NT2/D1 (cell line): Measurements from ENCODE around the gene CMTM1.
"Not testable (repeated sequence)": the region's sequence is repeated elsewhere in the genome, so short reads cannot be mapped to it uniquely, and the experiment has no call there.

Experiments used
- DNase-seq: peaks from one replicate; pipeline ENCODE4 v3.0.0-alpha.2; 2011; ENCODE audit warnings: low read depth, low spot score
- H3K27me3 ChIP-seq: 2 replicates; pipeline ENCODE4 v1.6.0; 2011; ENCODE audit warnings: mild to moderate bottlenecking; ENCODE audit not compliant: insufficient read length, insufficient read depth
- H3K36me3 ChIP-seq: 2 replicates; pipeline ENCODE4 v1.6.1; 2011; ENCODE audit warnings: mild to moderate bottlenecking, low read length, mixed read lengths; ENCODE audit not compliant: insufficient read depth, insufficient read length
- H3K4me1 ChIP-seq: 2 replicates; pipeline ENCODE4 v1.5.1; 2011; ENCODE audit not compliant: insufficient read depth, insufficient read length
- H3K4me3 ChIP-seq: 2 replicates; pipeline ENCODE4 v1.5.1; 2011; ENCODE audit warnings: low read depth; ENCODE audit not compliant: insufficient read length
- H3K9ac ChIP-seq: 2 replicates; pipeline ENCODE4 v1.6.0; 2011; ENCODE audit warnings: low read depth; ENCODE audit not compliant: insufficient read length
- H3K9me3 ChIP-seq: 2 replicates; pipeline ENCODE4 v1.5.1; 2011; ENCODE audit warnings: mild to moderate bottlenecking, low read length; ENCODE audit not compliant: insufficient read depth
- SUZ12 ChIP-seq: IDR thresholded peaks from 2 replicates; pipeline ENCODE4 v1.6.1; 2011; ENCODE audit not compliant: insufficient read length, insufficient read depth; ENCODE audit errors: extremely low read depth
- YY1 ChIP-seq: IDR thresholded peaks from 2 replicates; pipeline ENCODE4 v1.6.1; 2011; ENCODE audit not compliant: insufficient read length, insufficient read depth
- ZNF274 ChIP-seq: IDR thresholded peaks from 2 replicates; pipeline ENCODE4 v1.6.1; 2011; ENCODE audit warnings: mild to moderate bottlenecking, low read depth, low read length

Gene CMTM1

DNA sequence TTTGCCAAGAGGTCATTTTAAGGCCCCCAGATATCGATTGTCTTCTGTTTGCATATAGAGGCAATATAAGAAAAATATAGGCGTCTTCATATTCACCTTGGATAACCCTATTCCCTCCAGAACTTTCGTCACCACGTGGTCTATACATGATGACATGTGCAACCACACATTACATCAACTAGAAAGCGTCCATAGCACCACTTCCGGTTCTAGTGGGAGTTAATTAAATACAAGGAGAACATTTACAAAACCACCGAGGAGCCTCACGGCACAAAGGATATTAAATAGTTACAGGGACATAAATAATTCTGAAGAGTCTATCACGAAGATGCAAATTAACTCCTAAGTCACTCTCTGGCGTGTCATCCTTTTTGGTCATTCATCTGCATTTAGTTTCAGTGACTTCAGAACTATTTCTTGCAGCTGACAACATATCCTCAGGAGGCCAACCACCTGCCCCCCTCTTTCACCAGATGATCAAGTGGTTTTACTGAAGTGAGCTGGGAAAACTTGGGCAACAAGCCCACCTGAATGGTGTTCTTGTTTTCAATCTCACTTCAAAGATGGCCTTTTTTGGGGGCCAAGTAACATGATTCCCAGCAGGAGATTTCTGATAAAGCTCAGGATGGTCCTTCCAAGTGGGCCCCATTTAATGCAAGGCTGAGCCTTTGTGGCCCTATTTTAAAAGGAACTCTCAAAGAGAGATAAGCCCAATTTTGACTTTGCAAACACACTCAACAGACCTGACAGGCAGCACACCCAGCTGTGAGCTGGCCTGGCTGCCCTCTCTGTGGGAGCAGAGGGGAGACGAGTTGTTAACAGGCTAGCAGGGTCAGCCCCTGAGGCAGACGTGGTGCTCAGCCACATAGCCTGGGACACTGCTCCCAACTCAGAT lies 53.5 kb downstream of the CMTM1 start:
- Histone ChIP-seq H3K9me3 (no peaks in the 10 kb centered on the region), H3K4me1 (peaks cover 10% of the 10 kb centered on the region), H3K4me3 (no peak overlapping the region), H3K9ac (no peak overlapping the region), H3K27me3 (no peaks in the 10 kb centered on the region), H3K36me3 (peaks cover 38% of the 10 kb centered on the region)
- TF ChIP-seq ZNF274: no peak
- no peak for TF ChIP-seq SUZ12
- TF ChIP-seq YY1: no peak
- DNase-seq: no peak

GRCh38 chr16:66620429-66620795 lies 54.2 kb downstream of the CMTM1 start:
- Histone ChIP-seq H3K9ac (no peak overlapping the region), H3K4me3 (no peak overlapping the region), H3K36me3 (peaks cover 34% of the 10 kb centered on the region), H3K27me3 (no peaks in the 10 kb centered on the region), H3K4me1 (peaks cover 10% of the 10 kb centered on the region), H3K9me3 (no peaks in the 10 kb centered on the region)
- DNase-seq: no peak
- no peak for TF ChIP-seq ZNF274
- no peak for TF ChIP-seq YY1
- TF ChIP-seq SUZ12: no peak

DNA sequence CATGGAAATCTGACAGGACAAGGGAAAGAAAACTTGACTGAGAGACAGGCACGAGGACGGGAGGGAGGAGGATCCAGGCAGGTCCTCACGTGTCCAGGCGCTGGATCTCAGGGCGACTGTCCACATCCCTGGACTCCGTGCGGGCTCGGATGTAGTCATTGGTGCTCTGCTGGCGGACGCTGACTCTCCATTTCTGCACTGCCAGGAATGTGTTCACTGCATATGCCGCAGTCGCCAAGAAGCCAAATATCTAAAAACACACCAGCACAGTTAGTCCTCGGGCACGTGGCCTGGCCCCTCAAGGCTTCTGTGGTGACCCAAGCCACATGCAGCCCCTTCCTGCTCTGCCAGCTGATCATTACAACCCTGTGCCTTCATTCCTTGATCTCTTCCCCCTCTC lies 55.7 kb downstream of the CMTM1 start:
- no peak overlapping the region for H3K9ac ChIP-seq
- peaks cover 7% of the 10 kb centered on the region for H3K4me1 ChIP-seq
- no peak overlapping the region for H3K4me3 ChIP-seq
- H3K27me3 ChIP-seq: no peaks in the 10 kb centered on the region
- no peaks in the 10 kb centered on the region for H3K9me3 ChIP-seq
- no peak for DNase-seq
- TF ChIP-seq ZNF274: no peak
- no peak for TF ChIP-seq YY1
- no peak for TF ChIP-seq SUZ12
- H3K36me3 ChIP-seq: peaks cover 31% of the 10 kb centered on the region

GRCh38 chr16:66622863-66623262 lies 56.6 kb downstream of the CMTM1 start:
- TF ChIP-seq ZNF274 (no peak), YY1 (no peak), SUZ12 (no peak)
- H3K9me3 ChIP-seq: no peaks in the 10 kb centered on the region
- H3K36me3 ChIP-seq: peaks cover 33% of the 10 kb centered on the region
- H3K4me1 ChIP-seq: peaks cover 5% of the 10 kb centered on the region
- H3K4me3 ChIP-seq: no peak overlapping the region
- DNase-seq: no peak
- H3K27me3 ChIP-seq: no peaks in the 10 kb centered on the region
- no peak overlapping the region for H3K9ac ChIP-seq

DNA sequence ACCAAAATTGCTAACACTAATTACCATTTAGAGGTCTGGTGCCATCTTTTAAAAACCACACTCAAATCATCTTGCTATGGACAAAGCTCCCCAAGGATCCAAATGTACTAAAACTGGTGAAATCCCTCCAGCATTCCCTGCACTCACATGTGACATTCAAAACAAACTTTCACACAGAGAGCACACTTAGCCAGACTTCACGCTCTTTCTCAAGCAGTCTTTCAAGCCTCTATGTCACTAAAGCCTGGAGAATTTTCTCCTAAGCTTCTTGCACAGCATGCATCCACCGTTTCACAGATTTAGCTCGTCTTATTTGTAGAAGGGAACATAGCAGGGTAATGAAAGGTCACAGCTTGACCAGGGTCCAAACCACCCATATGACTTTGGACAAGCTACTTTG lies 57.5 kb downstream of the CMTM1 start:
- no peak for TF ChIP-seq ZNF274
- TF ChIP-seq YY1: no peak
- TF ChIP-seq SUZ12: no peak
- Histone ChIP-seq H3K27me3 (no peaks in the 10 kb centered on the region), H3K36me3 (peaks cover 28% of the 10 kb centered on the region), H3K9ac (no peak overlapping the region), H3K4me3 (no peak overlapping the region), H3K4me1 (peaks cover 5% of the 10 kb centered on the region), H3K9me3 (no peaks in the 10 kb centered on the region)
- no peak for DNase-seq

- not testable (repeated sequence) for H3K4me1 ChIP-seq, H3K9ac ChIP-seq, DNase-seq, H3K4me3 ChIP-seq, H3K27me3 ChIP-seq, H3K9me3 ChIP-seq
- H3K36me3 ChIP-seq: peaks cover 14% of the 10 kb centered on the region
Measured at GRCh38 chr16:66627611-66628378, 61.6 kb downstream of the CMTM1 start.
